ENCODE data around the gene SRRM1. TPM values are rescaled to one million over a fixed set of nuclear protein-coding genes. Genes with fewer than 3 reads are reported as not detected.

Gene SRRM1
- total and polyA plus RNA-seq, 2 experiments from 2014 or later, result 118 to 666 TPM

GRCh38 chr1:24659993-24660665 lies 17.0 kb downstream of the SRRM1 start:
- Histone ChIP-seq H3K4me2 (no peak overlapping the region), H3K4me3 (no peak overlapping the region), H3F3A (replicated peaks; ENCODE audit: low read depth) (0 out of 2 replicates have a peak, but pooled peaks cover 14% of the 10 kb centered on the region), H3K79me2 (replicated peaks; ENCODE audit: insufficient read depth) (peaks cover 69% of the 10 kb centered on the region), H3K9me2 (ENCODE audit: insufficient read depth) (no peaks in the 10 kb centered on the region), H3K4me1 (ENCODE audit: insufficient read depth) (no peaks in the 10 kb centered on the region), H4K20me1 (replicated peaks; ENCODE audit: insufficient read depth) (peaks cover 30% of the 10 kb centered on the region), H2AFZ (no peak overlapping the region), H3K27me3 (ENCODE audit: insufficient read depth) (no peaks in the 10 kb centered on the region), H3K27ac (ENCODE audit: low read depth) (no peak overlapping the region), H3K36me3 (ENCODE audit: insufficient read depth) (peaks cover 94% of the 10 kb centered on the region)
- H3K4me3 Mint-ChIP-seq, result no peak overlapping the region
- H3K36me3 Mint-ChIP-seq (ENCODE audit: low read depth), result peaks cover 93% of the 10 kb centered on the region
- H3K27ac Mint-ChIP-seq, result no peak overlapping the region; the same call in 1 of the 2 replicates
- no peaks in the 10 kb centered on the region for H3K9me3 Mint-ChIP-seq
- ATAC-seq (no peak), DNase-seq (ENCODE audit: low spot score) (no peak)
- H3K27me3 Mint-ChIP-seq (ENCODE audit: insufficient read depth, low read depth, poor library complexity), result no peaks in the 10 kb centered on the region
- H3K4me1 Mint-ChIP-seq, result no peaks in the 10 kb centered on the region
- TF ChIP-seq STAT1 (IDR thresholded peaks at IDR 0.05; ENCODE audit: unreplicated experiment) (no peak), POLR2AphosphoS5 (IDR thresholded peaks at IDR 0.05; ENCODE audit: low read depth) (no peak), NANOG (IDR thresholded peaks at IDR 0.05; ENCODE audit: borderline replicate concordance) (no peak), REST (IDR thresholded peaks at IDR 0.05; ENCODE audit: unreplicated experiment) (no peak), ZNF462 (CRISPR knock-in tag; IDR thresholded peaks at IDR 0.05) (no peak), EZH2 (IDR thresholded peaks at IDR 0.05; ENCODE audit: low read depth, unreplicated experiment) (no peak), ZNF114 (CRISPR knock-in tag; IDR thresholded peaks at IDR 0.05) (no peak), ZNF331 (CRISPR knock-in tag; IDR thresholded peaks at IDR 0.05; ENCODE audit: low read depth) (no peak), ETS1 (IDR thresholded peaks at IDR 0.05) (no peak), CREB1 (CRISPR knock-in tag; IDR thresholded peaks at IDR 0.05; ENCODE audit: low read depth) (no peak), CTCF (conservative IDR thresholded peaks at IDR 0.05; ENCODE audit: low read depth in 2 of 2) (no peak)
